NCI-H1417 (cell line): ENCODE data around the gene OR6M1.

Experiments used
- DNase-seq, 3 experiments: peaks; one replicate each; lab custom pipeline; 2025; lab: John Stamatoyannopoulos, UW

Gene OR6M1, protein sequence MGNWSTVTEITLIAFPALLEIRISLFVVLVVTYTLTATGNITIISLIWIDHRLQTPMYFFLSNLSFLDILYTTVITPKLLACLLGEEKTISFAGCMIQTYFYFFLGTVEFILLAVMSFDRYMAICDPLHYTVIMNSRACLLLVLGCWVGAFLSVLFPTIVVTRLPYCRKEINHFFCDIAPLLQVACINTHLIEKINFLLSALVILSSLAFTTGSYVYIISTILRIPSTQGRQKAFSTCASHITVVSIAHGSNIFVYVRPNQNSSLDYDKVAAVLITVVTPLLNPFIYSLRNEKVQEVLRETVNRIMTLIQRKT

DNA sequence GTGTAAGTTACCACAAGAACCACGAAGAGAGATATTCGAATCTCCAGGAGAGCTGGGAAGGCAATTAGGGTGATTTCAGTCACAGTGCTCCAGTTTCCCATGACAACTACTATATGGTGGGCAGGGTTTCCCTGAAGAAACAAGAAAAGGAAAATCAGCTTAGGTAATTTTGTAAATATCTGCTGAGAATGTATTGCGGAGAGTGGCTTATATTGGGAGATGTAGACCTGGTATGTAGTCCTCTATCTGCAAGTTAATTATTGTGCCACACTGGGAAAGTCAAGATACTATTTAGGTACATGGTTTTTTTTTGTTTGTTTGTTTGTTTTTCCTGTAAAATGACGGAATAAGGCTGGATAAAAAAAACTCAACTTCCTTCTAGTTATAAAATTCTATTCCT, at the start of gene OR6M1:
OR6M1 (minus strand) TSS at position 101 of the 400 bp plus-strand sequence; CDS start at position 101, 0 bp downstream.
- no peak for DNase-seq

DNA sequence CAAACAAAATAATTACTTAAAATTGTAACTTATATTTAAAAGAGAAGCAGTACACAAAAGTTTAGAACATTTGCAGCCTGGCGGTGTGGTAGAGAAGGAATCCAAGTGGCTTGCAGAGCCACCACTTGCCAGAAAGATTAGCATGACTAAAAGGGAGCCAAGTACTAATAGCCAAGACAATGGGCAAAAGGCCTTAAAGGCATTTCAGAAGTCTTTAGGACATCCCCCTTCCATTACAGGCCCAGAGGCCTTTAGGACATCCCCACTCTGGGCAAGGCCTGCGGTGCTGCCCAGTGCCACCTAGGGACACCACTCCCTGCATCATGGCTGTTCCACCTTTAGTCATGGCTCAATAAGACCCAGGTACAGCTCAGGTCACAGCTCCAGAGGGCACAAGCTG, 46.9 kb upstream of the OR6M1 start:
- DNase-seq, result no peak

DNA sequence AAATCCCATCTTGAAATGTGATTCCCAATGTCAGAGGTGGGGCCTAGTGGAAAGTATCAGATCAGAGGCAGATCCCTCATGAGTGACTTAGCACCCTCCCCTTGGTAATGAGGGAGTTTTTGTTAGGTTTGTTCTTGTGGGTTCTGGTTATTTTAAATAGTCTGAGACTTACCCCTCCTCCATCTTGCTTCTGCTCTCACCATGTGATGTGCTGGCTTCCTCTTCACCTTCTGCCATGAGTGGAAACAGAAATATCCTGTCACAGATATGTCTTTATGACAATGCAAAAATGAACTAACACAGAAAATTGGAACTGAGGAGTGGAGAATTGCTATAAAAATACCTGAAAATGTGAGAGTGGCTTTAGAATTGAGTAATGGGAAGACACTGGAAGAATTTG, 46.2 kb upstream of the OR6M1 start:
- DNase-seq, result no peak

GRCh38 chr11:123851110-123851509, 45.0 kb upstream of the OR6M1 start:
- no peak for DNase-seq

GRCh38 chr11:123841174-123841573, 35.0 kb upstream of the OR6M1 start:
- no peak for DNase-seq

- no peak for DNase-seq
These were observed 33.0 kb upstream of the OR6M1 start for GRCh38 chr11:123839131-123839530.

DNA sequence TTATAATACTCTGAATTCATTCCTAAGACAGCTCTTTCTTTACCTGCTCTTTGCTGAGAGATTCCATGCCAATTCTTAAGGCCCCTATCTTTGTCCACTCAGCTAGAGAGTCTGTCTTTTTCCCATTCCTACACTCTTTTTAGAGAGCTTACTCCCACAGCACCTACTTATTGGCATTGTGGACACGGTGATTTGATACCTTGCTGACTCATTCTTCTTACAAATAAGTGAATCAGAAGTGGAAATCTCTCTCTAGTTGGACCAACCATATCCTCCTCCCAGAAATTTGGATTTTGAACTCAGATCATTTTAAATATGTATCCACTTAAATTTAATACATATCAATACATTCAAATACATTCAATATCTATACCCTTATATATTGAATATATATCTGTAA, 32.5 kb upstream of the OR6M1 start:
- DNase-seq, result no peak

DNA sequence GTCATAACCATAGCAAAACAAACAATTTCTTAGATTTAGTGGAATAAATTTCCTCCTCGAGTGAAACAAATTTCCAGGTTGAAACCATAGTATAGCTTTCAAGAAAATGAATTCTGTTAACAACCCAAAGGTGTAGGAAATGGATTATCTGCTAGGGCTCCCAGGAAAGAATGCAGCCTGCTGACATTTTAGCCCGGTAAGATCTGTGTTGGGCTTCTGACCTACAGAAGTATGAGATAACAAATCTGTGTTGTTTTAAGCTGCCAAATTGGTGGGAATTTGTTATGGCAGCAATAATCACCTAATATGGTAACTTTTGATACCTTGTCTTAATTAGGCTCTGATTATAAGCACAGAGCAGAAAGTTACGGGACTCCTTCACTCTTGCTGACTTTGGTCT, 32.0 kb upstream of the OR6M1 start:
- no peak for DNase-seq

DNA sequence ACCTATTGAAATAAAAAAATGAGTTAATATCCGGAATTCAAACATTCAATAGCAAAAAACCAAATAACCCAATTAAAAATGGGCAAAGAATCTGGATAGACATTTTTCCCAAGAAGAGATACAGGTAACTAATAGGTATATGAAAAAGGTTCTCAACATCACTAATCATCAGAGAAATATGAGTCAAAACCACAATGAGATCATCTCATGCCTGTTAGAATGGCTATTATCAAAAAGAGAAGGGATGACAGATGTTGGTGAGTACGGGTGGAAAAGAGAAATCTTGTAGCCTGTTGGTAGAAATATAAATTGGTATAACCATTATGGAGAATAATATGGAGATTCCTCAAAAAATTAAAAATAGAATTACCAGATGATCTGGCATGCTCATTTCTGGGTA, 26.9 kb upstream of the OR6M1 start:
- DNase-seq, result no peak

- no peak for DNase-seq
These were observed 23.6 kb upstream of the OR6M1 start for GRCh38 chr11:123829745-123830144.

GRCh38 chr11:123822599-123822998, 16.4 kb upstream of the OR6M1 start:
- DNase-seq, result no peak

- DNase-seq, result no peak
These were observed 15.9 kb upstream of the OR6M1 start for GRCh38 chr11:123822032-123822431.

GRCh38 chr11:123815122-123815521, 9.0 kb upstream of the OR6M1 start:
- DNase-seq, result no peak

- no peak for DNase-seq
These were observed 4.4 kb downstream of the OR6M1 start for GRCh38 chr11:123801765-123802164.

GRCh38 chr11:123800036-123800435, 6.1 kb downstream of the OR6M1 start:
- peak in 1 of 3 experiments; percentile 69 for DNase-seq

DNA sequence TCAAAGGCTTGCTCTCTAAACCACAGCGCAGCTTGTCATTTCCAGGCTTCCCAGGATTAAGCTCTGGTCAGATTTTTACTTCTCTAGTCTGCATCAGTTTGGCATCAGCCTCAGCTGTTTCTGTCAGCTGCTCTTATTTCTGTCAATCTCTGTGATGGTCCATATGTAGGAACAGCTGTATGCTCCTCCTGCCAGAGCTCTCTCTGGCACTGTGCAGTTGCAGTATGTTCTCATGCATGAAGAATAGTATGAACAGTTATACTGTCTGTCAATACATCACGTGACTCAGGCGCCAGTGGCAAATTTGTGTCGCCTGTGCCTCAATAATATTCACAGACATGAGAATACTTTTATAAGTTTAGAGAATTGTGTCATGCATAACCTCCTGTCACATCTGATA, 6.7 kb downstream of the OR6M1 start:
- no peak for DNase-seq

DNA sequence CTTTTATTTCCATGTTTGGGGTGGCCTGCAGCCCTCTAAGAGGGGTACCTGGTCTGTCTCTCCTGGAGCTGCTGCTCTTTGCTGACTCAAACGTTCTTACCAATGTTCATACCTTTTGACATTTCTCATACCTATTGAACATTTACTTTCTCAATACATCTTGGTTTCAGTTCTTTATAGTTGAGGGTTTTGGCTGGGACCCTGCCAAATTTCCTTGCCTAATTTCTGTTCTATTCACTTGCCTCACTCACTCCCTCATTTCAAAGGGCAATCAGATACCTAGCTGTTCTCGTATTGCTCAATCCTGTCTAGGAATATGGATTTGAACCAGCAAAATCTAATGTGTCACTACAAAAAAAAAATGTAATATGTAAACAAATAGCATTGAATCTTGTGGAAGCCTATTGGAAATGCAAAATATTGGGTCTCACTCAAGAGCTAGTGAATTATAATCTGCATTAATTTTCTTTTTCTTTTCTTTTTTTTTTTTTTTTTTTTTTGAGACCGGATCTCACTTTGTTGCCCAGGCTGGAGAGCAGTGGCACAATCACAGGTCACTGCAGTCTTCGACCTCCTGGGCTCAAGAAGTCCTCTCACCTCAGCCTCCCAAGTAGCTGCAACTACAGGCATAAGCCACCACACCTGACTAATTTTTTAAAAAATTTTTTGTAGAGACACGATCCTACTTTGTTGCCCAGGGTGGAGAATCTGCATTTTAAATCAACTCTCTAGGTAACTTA, 7.5 kb downstream of the OR6M1 start:
- no peak for DNase-seq

DNA sequence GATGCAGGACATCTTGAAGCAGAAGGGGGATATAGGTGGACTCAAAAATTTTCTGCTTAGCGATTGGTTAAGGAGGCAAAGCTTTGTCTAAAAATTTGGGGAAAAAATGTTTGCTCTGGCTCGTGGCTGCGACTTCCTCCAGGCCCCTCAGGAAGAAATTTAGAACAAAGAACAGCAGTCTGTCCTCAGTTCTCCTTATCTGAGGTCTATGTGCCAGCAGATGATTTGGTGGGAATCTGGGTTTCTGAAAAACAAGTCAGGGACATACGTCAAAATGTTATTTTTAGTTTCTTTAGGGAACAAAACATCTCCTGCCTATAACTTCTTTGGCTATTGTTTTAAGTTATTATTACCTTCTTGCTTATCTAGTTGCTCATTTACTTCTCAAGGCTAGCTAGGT, 8.1 kb downstream of the OR6M1 start:
- no peak for DNase-seq

GRCh38 chr11:123797541-123797940, 8.6 kb downstream of the OR6M1 start:
- DNase-seq, result no peak

GRCh38 chr11:123797114-123797513, 9.0 kb downstream of the OR6M1 start:
- DNase-seq, result peak in 2 of 3 experiments; percentile 68 to 91

DNA sequence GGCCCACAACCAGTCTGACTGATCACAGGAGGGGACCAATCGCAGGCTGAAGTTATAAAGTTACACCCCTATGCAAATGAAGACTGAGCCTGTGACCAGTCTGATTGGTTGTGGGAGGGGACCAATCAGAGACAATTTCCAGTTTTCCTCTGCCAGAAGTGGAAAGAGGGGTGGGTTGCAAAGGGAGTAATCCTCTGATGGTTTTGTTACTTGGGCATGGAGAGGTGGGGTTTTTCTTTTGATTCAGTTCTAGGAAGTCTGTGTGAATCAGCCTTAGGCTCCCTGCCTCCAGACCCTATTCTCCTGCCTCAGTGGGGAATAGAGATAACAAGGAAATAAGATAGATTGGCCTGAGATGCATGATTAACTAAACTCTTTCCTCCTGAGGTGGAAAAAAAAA, 9.9 kb downstream of the OR6M1 start:
- no peak for DNase-seq

DNA sequence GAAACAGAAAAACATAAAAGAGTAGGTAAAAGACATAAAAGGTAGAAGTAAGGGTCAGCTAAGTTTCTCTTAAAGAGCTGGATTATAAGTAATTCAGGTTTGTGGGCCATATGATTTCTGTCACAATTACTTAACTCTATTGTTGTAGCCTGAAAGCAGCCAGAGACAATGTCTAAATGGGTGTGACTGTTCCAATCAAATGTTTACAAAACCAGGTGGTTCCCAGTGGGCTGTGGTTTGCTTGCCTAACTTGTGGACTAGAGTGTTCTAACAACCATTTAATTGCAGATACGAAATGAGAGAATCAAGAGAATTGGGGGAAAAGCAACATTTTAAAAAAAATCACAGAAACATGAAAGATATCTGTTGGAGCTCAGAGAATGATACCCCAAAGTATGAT, 22.6 kb downstream of the OR6M1 start:
- DNase-seq, result peak in 1 of 3 experiments; percentile 6

- no peak for DNase-seq
These were observed 27.6 kb downstream of the OR6M1 start for GRCh38 chr11:123778511-123778910.
